ENCODE data around the gene EDC4.

- TF ChIP-seq EP300 (IDR thresholded peaks at IDR 0.05) = no peak
- no peak for TF ChIP-seq POLR2AphosphoS5 (IDR thresholded peaks at IDR 0.05)
Measured at GRCh38 chr16:67880584-67880983, 7.7 kb downstream of the EDC4 start.

Data from gastroesophageal sphincter (tissue), 2 donors.